ENCODE results near the gene RYK.

The RYK gene

DNA sequence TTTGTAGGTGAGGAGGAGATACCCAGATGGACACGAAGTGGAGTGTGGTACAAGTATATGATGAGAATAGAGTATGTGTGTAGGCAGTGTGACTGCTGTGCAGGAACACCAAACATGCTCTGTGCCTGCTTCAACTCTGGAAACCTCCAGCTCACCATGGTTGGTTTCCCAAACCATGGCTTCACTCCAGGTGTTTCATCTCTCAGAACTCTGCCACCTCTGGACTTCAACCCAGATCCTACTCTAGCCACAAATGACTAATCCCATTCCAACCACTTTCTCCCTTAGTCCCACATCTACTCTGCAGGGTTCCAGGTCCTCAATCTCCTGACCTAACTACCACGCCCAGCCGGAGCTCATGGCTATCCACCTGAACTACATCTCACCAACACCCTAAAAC lies 102.1 kb downstream of the RYK start:
- DNase-seq (ENCODE audit: low spot score), result no peak

DNA sequence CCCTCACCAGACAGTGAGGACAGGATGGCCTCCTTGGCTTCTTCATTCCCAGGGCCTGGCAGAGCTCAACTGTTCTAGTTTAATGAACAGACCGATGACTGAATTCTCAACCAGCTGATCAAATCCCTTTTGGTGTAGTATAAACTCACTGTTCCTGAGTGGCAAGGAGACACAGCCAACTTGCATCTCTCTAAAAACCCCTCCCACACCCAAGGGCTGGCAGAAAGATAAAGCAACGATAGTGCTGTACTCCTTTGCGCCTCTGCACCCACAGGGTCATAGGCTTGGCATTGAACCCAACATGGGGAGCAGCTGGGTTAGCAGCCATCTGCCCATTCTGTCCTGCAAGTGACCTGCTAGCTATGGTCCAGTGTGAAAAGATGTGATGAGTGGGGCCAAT lies 103.2 kb downstream of the RYK start:
- DNase-seq (ENCODE audit: low spot score), result no peak

DNA sequence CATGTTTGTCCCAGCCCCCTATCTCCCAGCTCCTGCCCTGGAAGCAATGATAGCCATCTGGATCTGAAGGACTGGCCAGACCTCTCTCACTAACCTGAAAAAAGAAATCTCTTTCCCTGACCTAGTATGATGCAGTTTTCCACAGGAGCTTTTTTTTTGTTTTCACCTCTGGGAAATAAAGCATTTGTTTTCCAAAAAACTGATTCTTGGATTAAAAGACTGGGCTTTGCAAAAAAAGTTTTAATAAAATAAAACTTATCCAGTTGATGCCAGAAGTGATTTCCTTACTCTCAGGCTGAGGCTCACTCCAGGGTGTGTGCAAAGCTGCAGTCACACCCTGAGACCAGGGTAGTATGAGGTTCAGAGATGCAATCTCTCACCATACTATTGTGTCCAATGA lies 104.0 kb downstream of the RYK start:
- no peak for DNase-seq (ENCODE audit: low spot score)

DNA sequence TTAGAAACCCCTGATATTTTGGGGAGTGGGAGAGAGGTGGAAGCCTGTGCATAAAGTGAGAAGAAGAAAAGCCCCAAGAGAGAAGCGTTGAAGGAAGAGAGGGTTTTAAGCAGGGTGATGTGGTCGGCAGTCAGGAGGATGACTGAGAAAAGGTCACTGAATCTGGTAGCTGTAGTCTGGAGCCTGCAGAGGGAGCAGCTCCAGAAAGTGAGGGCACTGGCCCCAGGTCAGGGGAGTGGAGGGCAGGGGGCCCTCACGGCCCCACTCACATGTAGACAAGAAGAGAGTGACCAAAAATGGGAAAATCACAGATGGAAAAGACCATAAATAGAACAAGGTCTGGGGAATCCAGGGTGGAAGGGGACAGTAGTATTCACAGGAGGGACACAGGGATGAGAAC lies 105.5 kb downstream of the RYK start:
- DNase-seq (ENCODE audit: low spot score), result no peak

DNA sequence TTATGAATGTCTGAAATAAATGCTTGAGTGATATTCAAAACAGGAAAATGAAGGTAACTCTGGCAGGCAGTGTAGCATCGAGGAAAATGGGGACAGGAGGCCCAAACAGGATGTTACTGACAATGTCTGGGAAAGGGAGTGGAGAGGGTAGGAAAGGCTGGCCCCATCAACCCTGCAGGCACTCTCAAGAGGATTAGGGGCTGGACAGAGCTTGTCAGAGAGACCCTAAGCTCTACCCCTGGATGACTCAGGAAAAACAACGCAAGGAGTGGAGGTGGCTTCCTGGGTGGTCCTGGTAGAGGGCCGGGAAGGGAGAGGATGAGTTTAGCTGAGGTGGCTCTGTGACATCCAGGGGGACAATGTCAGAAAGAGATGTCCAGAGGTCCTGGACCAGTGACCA lies 106.0 kb downstream of the RYK start:
- no peak for DNase-seq (ENCODE audit: low spot score)

DNA sequence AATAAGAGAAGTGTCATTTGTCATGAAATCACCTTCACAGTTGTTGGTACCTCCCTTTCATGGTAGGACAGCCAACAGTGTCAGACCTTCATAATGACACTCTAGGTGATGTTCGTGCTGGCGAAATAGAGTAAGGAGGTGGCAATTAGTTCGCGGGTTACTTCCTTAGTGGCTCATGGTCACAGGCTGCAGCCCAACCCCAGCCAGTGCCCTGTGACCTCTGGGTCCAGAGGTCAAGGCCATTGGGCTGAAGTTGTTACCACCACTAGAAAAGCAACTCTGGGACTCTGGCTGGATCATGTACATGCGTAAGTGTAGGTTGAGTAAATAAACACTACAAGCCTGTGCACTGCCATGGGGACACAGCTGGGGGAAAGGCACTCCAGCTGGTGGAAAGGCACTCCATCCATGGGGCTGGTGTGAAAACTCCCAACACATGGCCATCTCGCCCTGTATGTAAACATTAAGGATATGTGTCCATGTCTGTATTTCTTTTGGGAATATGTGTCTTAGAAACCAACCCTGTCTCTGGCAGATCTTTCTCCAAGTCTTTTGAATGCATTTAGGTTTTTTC lies 106.7 kb downstream of the RYK start:
- DNase-seq (ENCODE audit: low spot score), result no peak

DNA sequence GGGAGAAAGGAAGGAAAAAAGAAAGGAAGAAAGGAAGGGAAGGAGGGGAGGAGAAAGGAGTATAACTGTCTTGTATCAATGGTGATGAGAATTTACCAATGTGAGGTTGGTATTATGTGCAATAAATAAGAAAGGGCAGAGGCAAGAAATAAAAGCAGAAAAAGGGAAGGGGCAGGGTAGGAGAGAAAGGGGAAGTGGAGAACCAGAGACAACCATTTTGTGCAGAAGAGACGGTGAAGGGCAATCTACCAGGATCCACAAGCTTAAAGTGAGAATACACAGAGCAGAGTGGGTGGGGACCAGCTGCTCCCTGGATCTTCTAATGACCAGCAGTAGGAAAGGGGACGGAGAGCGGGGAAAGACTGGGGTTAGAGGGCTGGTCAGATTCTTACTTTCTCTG lies 114.1 kb downstream of the RYK start:
- no peak for DNase-seq (ENCODE audit: low spot score)

DNA sequence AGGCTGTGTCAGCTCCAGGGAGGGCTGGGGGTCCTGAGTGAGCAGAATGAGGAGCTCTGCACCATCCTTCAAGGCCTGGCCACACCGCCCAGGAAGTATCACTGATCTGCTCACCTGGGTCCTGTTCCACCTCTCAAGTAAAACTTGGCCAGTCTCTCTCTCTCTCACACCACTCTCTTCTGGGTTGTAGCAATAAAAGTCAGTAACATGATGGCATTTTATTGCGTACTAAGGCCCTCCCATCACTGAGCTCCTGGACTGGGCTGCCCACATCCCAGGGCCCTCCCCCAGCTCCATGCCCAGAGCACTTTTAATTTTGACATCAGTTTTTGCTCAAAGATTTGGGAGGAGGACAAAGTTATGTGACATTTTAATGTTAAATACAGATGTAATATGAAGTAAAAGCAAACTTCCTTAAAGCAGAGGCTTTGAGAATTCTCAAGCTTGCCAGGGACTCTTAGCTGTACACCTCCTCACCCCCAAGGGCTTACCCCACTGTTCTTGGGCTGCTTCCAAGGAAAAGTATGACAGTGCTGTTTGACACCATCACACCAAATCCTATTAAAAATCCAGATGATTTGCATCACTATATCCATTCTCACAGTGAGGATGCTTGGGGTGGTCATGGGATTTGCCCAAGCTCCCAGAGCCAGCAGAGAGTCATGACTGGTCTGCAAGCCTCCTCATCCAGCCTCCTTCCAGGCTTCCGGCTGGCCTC lies 115.8 kb downstream of the RYK start:
- DNase-seq (ENCODE audit: low spot score), result no peak

DNA sequence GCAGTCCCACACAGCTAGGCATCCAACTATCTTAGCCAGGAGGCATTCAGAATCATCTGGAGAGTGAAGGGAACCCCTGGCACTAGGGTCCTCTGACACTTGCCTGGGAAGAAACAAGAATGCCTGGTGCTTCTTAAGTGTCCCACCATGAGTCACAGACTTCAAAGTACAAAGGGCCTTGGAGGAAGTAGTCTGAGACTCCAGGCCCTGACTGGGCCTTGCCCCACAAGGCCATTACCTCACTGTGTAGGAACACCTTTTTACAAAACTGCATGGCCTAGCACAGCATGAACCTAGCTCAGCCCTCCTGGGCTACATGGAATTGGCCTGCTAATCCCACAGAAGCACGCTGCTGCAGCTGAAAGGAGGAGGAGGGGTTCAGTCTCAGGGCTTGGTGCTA lies 116.4 kb downstream of the RYK start:
- DNase-seq (ENCODE audit: low spot score), result no peak

DNA sequence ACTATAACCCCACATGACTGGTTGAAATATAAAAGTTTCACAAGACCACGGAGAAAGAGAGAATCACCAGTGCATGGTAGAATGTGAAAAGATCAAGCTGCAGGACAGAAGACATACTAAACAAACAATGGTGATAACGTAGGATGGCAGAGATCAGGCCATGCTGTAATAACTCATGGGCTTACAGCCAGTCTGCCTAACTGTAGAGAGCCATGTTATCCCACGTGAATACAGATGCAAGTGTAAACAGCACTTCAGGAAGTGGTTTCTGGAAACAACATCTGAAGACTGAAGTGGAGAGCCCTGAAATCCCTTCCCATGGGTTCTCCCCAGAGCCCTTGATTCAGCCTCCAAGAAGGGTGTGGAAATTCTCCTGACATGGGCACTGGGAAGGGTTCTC lies 117.7 kb downstream of the RYK start:
- no peak for DNase-seq (ENCODE audit: low spot score)

DNA sequence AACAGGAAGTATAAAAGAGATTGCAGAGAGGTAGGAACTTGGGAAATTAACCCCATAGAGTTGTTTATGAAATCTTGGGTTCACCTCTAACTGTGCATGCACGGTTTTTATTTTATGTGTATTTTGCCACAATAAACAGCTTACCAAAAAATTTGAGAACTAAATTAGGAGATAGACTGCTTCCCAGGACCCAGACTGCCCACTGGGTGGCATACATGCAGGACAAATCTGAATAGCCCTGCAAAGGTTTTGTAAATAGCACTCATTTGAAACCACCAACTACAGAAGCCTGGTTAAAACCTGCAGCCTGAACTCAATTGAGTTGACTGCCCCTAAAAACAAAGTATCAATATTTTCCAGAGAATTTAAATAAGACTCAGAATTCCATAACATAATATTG lies 124.5 kb downstream of the RYK start:
- no peak for DNase-seq (ENCODE audit: low spot score)

DNA sequence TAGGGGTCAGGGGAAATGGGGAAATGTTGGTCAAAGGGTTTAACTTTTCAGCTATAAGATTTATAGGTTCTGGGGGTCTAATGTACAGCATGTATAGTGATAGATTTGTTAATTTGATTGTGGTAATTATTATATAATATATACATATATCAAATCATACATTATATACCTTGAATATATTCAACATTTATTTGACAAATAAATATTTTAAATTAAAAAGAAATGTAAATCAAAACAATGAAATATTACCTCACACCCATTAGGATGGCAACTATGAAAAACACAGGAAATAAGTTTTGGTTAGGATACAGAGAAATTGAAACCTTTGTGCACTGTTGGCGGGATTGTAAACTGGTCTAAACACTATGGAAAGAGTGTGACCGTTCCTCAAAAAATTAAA lies 135.9 kb downstream of the RYK start:
- no peak for DNase-seq (ENCODE audit: low spot score)

DNA sequence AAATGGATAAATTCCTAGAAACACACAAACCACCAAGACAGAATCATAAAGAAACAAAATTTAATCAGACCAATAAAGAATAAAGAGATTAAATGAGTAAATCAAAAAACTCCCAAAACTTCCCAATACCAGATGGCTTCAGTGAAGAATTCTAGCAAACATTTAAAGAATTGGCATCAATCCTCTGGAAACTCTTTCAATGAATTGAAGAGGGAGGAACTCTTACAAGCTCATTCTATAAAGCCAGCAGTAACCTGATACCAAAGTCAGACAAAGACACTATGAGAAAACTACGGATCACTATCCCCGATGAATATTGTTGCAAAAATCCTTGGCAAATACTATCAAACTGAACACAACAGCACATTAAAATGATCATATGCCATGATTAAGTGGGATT lies 139.0 kb downstream of the RYK start:
- no peak for DNase-seq (ENCODE audit: low spot score)

DNA sequence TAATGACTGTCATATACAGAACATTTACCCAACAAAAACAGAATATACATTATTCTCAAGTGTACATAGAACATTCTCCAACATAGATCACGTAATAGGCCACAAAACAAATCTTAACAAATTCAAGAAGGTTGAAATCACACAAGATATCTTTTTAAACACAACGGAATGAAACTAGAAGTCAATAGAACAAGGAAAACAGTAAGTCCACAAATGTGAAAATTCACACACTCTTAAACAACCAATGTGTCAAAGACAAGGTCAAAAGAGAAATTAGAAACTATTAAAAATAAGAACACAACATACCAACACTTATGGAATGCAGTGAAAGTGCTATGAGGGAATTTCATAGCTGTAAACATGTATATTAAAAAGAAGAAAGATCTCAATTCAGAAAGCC lies 139.7 kb downstream of the RYK start:
- no peak for DNase-seq (ENCODE audit: low spot score)

Data from COLO829 (cell line).